GM06990 (cell line): ENCODE measurements around the gene NEK1.
A peak's percentile ranks its signal among the peaks of the same experiment; 100 is the strongest.
"Not testable (repeated sequence)": the region's sequence is repeated elsewhere in the genome, so short reads cannot be mapped to it uniquely, and the experiment has no call there.

Experiments
- DNase-seq: peaks from one replicate; pipeline ENCODE4 v3.0.0-alpha.2; 2011; ENCODE audit not compliant: insufficient read length; ENCODE audit errors: extremely low read depth
- H3K27me3 ChIP-seq: replicated peaks from 2 replicates; pipeline ENCODE4 v1.6.0; 2011; ENCODE audit warnings: low read length; ENCODE audit not compliant: control insufficient read depth, insufficient read depth
- H3K36me3 ChIP-seq: 2 replicates; pipeline ENCODE4 v1.5.1; 2011; ENCODE audit warnings: low read length; ENCODE audit not compliant: control insufficient read depth, insufficient read depth
- H3K4me3 ChIP-seq: replicated peaks from 2 replicates; pipeline ENCODE4 v1.5.1; 2011; ENCODE audit warnings: low read depth, mild to moderate bottlenecking, control low read depth, low read length
- TF ChIP-seq, protein P1 (sequence below): IDR thresholded peaks from 2 replicates; pipeline ENCODE4 v1.5.1; 2011; ENCODE audit warnings: low read length, control low read depth, mild to moderate bottlenecking, inconsistent platforms; ENCODE audit not compliant: insufficient read depth, poor library complexity, severe bottlenecking

NEK1 gene

DNA sequence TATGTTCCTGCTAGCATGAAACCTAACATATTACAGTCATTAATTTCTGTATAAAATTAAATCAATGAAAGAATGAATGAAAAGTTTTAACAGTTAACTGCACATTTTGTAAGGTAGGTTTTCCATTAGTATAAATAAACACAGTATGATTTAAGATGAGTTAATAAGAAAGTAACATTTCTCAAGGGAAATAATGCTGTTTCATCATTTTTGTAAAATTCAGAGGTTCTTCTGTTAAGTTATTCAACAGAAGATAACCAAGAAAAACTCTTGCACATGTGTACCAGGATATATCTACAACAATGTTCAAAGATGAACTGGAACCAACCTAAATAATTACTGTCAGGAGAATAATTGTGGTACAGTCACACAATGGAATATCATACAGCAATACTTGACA is 88.6 kb downstream of the NEK1 start:
- peaks cover 2% of the 10 kb centered on the region for H3K36me3 ChIP-seq
- TF ChIP-seq, protein P1, sequence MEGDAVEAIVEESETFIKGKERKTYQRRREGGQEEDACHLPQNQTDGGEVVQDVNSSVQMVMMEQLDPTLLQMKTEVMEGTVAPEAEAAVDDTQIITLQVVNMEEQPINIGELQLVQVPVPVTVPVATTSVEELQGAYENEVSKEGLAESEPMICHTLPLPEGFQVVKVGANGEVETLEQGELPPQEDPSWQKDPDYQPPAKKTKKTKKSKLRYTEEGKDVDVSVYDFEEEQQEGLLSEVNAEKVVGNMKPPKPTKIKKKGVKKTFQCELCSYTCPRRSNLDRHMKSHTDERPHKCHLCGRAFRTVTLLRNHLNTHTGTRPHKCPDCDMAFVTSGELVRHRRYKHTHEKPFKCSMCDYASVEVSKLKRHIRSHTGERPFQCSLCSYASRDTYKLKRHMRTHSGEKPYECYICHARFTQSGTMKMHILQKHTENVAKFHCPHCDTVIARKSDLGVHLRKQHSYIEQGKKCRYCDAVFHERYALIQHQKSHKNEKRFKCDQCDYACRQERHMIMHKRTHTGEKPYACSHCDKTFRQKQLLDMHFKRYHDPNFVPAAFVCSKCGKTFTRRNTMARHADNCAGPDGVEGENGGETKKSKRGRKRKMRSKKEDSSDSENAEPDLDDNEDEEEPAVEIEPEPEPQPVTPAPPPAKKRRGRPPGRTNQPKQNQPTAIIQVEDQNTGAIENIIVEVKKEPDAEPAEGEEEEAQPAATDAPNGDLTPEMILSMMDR = no peak
- DNase-seq = no peak
- no peaks in the 10 kb centered on the region for H3K27me3 ChIP-seq
- H3K4me3 ChIP-seq = no peak overlapping the region

DNA sequence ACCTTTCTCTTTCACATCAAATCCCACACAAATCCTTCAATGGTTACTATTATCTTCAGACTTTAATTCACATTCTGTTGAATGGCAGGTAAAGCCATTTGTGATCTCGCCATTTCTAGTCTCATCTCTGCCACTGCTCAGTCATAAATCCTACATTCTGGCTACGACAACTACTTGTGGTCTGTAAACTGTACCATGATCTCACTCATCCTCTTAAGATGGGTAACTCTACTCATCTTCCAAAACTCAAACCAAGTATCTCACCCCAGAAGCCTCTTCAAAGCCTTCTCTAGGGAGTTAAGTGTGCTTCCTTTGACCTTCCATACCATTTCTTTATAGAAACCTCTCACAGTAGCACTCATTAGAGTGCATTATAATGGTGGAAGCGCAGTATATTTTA is 101.8 kb downstream of the NEK1 start:
- no peak for DNase-seq
- H3K4me3 ChIP-seq = no peak overlapping the region
- H3K36me3 ChIP-seq = no peaks in the 10 kb centered on the region
- no peaks in the 10 kb centered on the region for H3K27me3 ChIP-seq
- TF ChIP-seq, protein P1 = no peak

DNA sequence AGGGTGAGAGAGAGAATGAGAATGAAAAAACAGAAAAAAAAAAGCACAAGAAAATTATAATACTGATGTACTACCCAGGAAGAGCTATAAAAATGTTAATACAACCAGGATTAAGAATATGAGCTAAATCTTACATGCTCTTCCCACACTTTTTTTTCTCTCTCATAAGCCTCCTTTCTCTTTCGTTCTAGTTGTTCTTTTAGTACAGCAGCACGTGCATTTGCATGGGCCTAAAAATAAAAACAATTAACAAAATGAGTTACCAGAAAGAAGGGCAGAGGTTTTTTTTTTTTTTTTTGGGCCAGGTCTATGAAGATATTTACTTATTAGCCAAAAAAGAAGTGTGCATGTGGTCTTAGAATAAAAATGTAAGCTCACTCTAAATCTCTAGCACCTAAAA is 105.5 kb downstream of the NEK1 start:
- Histone ChIP-seq H3K36me3 (no peaks in the 10 kb centered on the region), H3K4me3 (no peak overlapping the region), H3K27me3 (no peaks in the 10 kb centered on the region)
- no peak for DNase-seq
- TF ChIP-seq, protein P1 = no peak

DNA sequence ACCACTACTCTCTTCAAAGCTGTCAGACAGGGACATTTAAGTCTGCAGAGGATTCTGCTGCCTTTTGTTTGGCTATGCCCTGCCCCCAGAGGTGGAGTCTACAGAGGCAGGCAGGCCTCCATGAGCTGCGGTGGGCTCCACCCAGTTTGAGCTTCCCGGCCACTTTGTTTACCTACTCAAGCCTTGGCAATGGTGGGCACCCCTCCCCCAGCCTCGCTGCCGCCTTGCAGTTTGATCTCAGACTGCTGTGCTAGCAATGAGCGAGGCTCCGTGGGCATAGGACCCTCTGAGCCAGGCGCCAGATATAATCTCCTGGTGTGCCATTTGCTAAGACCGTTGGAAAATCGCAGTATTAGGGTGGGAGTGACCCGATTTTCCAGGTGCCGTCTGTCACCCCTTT is 112.5 kb downstream of the NEK1 start:
- not testable (repeated sequence) for DNase-seq, H3K4me3 ChIP-seq, H3K36me3 ChIP-seq, H3K27me3 ChIP-seq

DNA sequence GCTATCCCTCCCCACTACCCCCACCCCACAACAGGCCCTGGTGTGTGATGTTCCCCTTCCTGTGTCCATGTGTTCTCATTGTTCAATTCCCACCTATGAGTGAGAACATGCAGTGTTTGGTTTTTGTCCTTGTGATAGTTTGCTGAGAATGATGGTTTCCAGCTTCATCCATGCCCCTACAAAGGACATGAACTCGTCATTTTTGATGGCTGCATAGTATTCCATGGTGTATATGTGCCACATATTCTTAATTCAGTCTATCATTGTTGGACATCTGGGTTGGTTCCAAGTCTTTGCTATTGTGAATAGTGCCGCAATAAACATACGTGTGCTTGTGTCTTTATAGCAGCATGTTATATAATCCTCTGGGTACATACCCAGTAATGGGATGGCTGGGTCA is 118.1 kb downstream of the NEK1 start:
- not testable (repeated sequence) for DNase-seq

DNA sequence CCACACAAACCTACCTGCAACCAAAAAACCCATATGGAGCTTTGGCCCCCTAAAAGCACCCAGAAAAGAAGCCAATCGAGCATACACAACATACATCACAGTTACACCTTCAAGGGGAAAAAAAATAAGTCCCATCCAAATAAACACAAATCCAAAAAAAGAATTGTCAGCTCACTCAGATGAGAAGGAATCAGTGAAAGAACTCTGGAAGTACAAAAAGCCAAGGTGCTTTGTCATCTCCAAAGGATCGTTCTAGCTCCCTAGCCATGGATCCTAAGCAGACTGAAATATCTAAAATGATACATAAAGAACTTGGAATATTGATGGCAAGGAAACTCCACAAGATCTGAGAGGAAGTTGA is 119.2 kb downstream of the NEK1 start:
- TF ChIP-seq, protein P1 = no peak

More for the DNA sequence above, 118.1 kb downstream of the NEK1 start:
- H3K36me3 ChIP-seq, H3K4me3 ChIP-seq, H3K27me3 ChIP-seq: not testable (repeated sequence)

DNA sequence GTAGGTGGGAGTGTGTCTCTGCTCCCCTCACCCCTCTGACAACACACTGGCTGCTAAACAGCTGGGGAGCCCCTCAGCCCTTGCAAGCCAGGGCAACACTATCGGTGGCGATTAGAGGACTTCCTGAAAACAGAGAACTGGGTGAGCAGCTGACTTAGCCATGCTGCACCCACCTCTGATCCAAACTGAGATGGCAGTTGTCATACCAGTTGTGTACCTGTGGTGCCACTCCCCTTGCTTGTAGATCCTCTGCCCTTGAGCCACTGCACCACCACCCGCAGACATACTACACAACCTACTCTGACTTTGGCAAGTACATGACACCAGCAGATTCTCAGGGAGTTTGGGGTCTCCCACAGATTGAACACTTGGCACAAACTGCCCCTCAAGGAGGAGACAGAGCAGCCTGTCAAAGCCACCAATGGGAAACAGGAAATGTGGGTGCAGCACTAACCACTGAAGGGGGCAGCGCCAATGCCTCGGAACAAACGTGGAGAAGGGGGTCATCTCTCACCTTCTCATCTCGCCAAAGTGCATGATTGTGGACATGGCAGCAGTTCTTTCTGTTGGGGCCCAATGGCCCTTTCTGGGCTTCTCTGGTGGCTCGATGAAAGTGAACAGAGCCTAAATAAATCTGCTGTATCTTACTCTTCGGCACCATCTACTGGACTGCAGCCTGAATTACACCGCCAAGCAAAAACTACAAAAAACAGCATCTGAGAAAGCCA is 119.8 kb downstream of the NEK1 start:
- no peak overlapping the region for H3K4me3 ChIP-seq
- TF ChIP-seq, protein P1 = peak; percentile 74
- peak; percentile 13 for DNase-seq
- H3K27me3 ChIP-seq = no peaks in the 10 kb centered on the region
- H3K36me3 ChIP-seq = no peaks in the 10 kb centered on the region; the same call in 1 of the 2 replicates

More for the DNA sequence above, 119.2 kb downstream of the NEK1 start:
- no peak for DNase-seq
- Histone ChIP-seq H3K36me3 (no peaks in the 10 kb centered on the region; the same call in 1 of the 2 replicates), H3K4me3 (no peak overlapping the region), H3K27me3 (no peaks in the 10 kb centered on the region)
